SU-DHL-6 (cell line): ENCODE data around the gene HYDIN.

Experiments used
- H2AFZ ChIP-seq: fragments of 200-600 bp; sonication (generic); 2 replicates; pipeline ENCODE4 v1.6.1; 2014; ENCODE audit warnings: low read depth, mild to moderate bottlenecking, moderate library complexity, mixed read lengths, antibody characterized with exemption, low read length; ENCODE audit not compliant: severe bottlenecking
- H3F3A ChIP-seq: fragments of 200-600 bp; shearing (Covaris generic); 2 replicates; pipeline ENCODE4 v1.6.0; 2016; ENCODE audit warnings: antibody characterized with exemption, mild to moderate bottlenecking; ENCODE audit not compliant: insufficient read depth
- H3K27ac ChIP-seq: fragments of 200-600 bp; sonication (generic); 2 replicates; pipeline ENCODE4 v1.5.1; 2016; ENCODE audit warnings: low read depth, mild to moderate bottlenecking, low read length, moderate library complexity, mixed read lengths
- H3K27me3 ChIP-seq: fragments of 200-600 bp; sonication (generic), shearing (Covaris generic); 2 replicates; pipeline ENCODE4 v1.6.0; 2014; ENCODE audit warnings: mild to moderate bottlenecking, low read length
- H3K36me3 ChIP-seq: fragments of 200-600 bp; sonication (generic); 2 replicates; pipeline ENCODE4 v1.6.1; 2014; ENCODE audit warnings: mild to moderate bottlenecking, low read length, mixed read lengths
- H3K4me2 ChIP-seq: fragments of 300-600, 200-600 bp; shearing (Covaris generic), sonication (generic); 2 replicates; pipeline ENCODE4 v1.6.0; 2014; ENCODE audit warnings: low read length, low read depth, mild to moderate bottlenecking; ENCODE audit not compliant: poor library complexity, severe bottlenecking
- H3K4me3 ChIP-seq: fragments of 200-600 bp; sonication (generic); 2 replicates; pipeline ENCODE4 v1.5.1; 2014; ENCODE audit warnings: antibody characterized with exemption, low read length, mild to moderate bottlenecking, mixed read lengths; ENCODE audit not compliant: insufficient read depth, poor library complexity, severe bottlenecking
- H3K79me2 ChIP-seq: fragments of 200-600 bp; sonication (generic); 2 replicates; pipeline ENCODE4 v1.6.1; 2014; ENCODE audit warnings: mild to moderate bottlenecking, low read length, moderate library complexity; ENCODE audit not compliant: insufficient read depth
- H3K9ac ChIP-seq: fragments of 200-600 bp; sonication (generic); 2 replicates; pipeline ENCODE4 v1.7.0; 2014; ENCODE audit warnings: mild to moderate bottlenecking, low read length
- H3K9me2 ChIP-seq: fragments of 200-600 bp; sonication (generic); replicated peaks from 2 replicates; pipeline ENCODE4 v1.6.1; 2014; ENCODE audit warnings: low read length; ENCODE audit not compliant: insufficient read depth
- H3K9me3 ChIP-seq: fragments of 200-600 bp; sonication (generic); 2 replicates; pipeline ENCODE4 v1.6.1; 2014; ENCODE audit warnings: low read length, mixed read lengths; ENCODE audit not compliant: insufficient read depth
- H4K20me1 ChIP-seq: fragments of 200-600 bp; sonication (generic); 2 replicates; pipeline ENCODE4 v1.6.1; 2014; ENCODE audit warnings: low read depth, mild to moderate bottlenecking, antibody characterized with exemption, low read length, moderate library complexity, mixed read lengths
- EZH2phosphoT487 ChIP-seq: fragments of 200-600 bp; sonication (generic), shearing (Covaris generic); conservative IDR thresholded peaks from 2 replicates; pipeline ENCODE4 v1.6.1; 2018; ENCODE audit warnings: mild to moderate bottlenecking, antibody characterized with exemption, low read length, moderate library complexity, mixed read lengths
- TF ChIP-seq, protein P1 (sequence below): fragments of 200-600 bp; sonication (generic); IDR thresholded peaks from one replicate; pipeline ENCODE4 v1.5.1; 2017; ENCODE audit warnings: antibody characterized with exemption, mild to moderate bottlenecking, low read length, moderate library complexity; ENCODE audit not compliant: insufficient read depth, poor library complexity, severe bottlenecking

Gene HYDIN

GRCh38 chr16:71203631-71204030, 26.9 kb downstream of the HYDIN start:
- Histone ChIP-seq H2AFZ (no peak overlapping the region), H3K79me2 (no peaks in the 10 kb centered on the region), H3K9me3 (no peaks in the 10 kb centered on the region), H3F3A (no peaks in the 10 kb centered on the region), H3K4me2 (no peak overlapping the region), H3K9me2 (no peaks in the 10 kb centered on the region), H3K9ac (no peak overlapping the region), H3K36me3 (no peaks in the 10 kb centered on the region), H3K4me3 (no peak overlapping the region), H3K27me3 (no peaks in the 10 kb centered on the region), H4K20me1 (no peaks in the 10 kb centered on the region), H3K27ac (no peak overlapping the region)
- TF ChIP-seq EZH2phosphoT487, result no peak
- TF ChIP-seq, protein P1, sequence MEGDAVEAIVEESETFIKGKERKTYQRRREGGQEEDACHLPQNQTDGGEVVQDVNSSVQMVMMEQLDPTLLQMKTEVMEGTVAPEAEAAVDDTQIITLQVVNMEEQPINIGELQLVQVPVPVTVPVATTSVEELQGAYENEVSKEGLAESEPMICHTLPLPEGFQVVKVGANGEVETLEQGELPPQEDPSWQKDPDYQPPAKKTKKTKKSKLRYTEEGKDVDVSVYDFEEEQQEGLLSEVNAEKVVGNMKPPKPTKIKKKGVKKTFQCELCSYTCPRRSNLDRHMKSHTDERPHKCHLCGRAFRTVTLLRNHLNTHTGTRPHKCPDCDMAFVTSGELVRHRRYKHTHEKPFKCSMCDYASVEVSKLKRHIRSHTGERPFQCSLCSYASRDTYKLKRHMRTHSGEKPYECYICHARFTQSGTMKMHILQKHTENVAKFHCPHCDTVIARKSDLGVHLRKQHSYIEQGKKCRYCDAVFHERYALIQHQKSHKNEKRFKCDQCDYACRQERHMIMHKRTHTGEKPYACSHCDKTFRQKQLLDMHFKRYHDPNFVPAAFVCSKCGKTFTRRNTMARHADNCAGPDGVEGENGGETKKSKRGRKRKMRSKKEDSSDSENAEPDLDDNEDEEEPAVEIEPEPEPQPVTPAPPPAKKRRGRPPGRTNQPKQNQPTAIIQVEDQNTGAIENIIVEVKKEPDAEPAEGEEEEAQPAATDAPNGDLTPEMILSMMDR, result no peak

DNA sequence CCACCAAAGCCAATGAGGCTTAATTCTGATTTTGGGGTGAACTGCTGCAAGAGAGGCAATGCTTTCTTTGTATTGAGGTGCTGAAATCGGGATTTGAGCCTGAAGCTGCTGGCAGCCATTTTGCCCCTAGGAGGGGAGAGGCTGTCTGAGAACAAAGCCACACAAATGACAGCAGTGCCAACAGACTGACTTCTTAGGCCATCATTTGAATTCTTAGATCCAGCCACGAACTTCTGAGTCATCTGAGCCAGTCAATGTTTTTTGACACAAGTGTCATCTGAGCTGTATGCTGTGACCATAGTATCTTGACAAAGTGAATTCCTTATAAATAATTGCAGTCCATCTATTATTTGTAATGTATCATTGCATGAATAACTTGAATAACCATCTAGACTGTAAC, 29.0 kb downstream of the HYDIN start:
- H3K4me3 ChIP-seq, result no peak overlapping the region
- no peaks in the 10 kb centered on the region for H3K79me2 ChIP-seq
- no peaks in the 10 kb centered on the region for H3K27me3 ChIP-seq
- H3F3A ChIP-seq, result no peaks in the 10 kb centered on the region
- TF ChIP-seq, protein P1, result no peak
- TF ChIP-seq EZH2phosphoT487, result no peak
- H4K20me1 ChIP-seq, result no peaks in the 10 kb centered on the region
- H2AFZ ChIP-seq, result no peak overlapping the region
- no peaks in the 10 kb centered on the region for H3K9me2 ChIP-seq
- no peak overlapping the region for H3K4me2 ChIP-seq
- no peak overlapping the region for H3K27ac ChIP-seq
- no peaks in the 10 kb centered on the region for H3K36me3 ChIP-seq
- H3K9ac ChIP-seq, result no peak overlapping the region
- no peaks in the 10 kb centered on the region for H3K9me3 ChIP-seq

GRCh38 chr16:71201054-71201453, 29.5 kb downstream of the HYDIN start:
- Histone ChIP-seq H3K36me3 (no peaks in the 10 kb centered on the region), H3K4me2 (no peak overlapping the region), H3K79me2 (no peaks in the 10 kb centered on the region), H2AFZ (no peak overlapping the region), H3K9me3 (no peaks in the 10 kb centered on the region), H3K27ac (no peak overlapping the region), H3K4me3 (no peak overlapping the region), H3K27me3 (no peaks in the 10 kb centered on the region), H3K9ac (no peak overlapping the region), H3F3A (no peaks in the 10 kb centered on the region), H4K20me1 (no peaks in the 10 kb centered on the region), H3K9me2 (no peaks in the 10 kb centered on the region)
- TF ChIP-seq, protein P1, result no peak
- no peak for TF ChIP-seq EZH2phosphoT487
